Measurements from ENCODE around the gene NT5C3A.

NT5C3A gene

GRCh38 chr7:33075818-33076518, 13.4 kb upstream of the NT5C3A start:
- DNase-seq, result no peak

- no peak for DNase-seq
These were observed 10.7 kb upstream of the NT5C3A start for GRCh38 chr7:33073243-33073642.

GRCh38 chr7:33072471-33072870, 9.9 kb upstream of the NT5C3A start:
- DNase-seq, result no peak

- no peak for DNase-seq
These were observed 8.3 kb upstream of the NT5C3A start for GRCh38 chr7:33070831-33071230.

- DNase-seq, result no peak
These were observed 7.7 kb upstream of the NT5C3A start for GRCh38 chr7:33070277-33070676.

- DNase-seq, result no peak
These were observed 5.3 kb upstream of the NT5C3A start for GRCh38 chr7:33067921-33068320.

GRCh38 chr7:33066771-33067170, 4.2 kb upstream of the NT5C3A start:
- DNase-seq, result no peak

GRCh38 chr7:33065981-33066380, 3.4 kb upstream of the NT5C3A start:
- no peak for DNase-seq

- DNase-seq, result peak; percentile 99
These were observed 337 bp upstream of the NT5C3A start for GRCh38 chr7:33062782-33063443.

GRCh38 chr7:33061282-33061937, 1.2 kb downstream of the NT5C3A start:
- DNase-seq, result no peak

GRCh38 chr7:33059635-33060034, 2.9 kb downstream of the NT5C3A start:
- DNase-seq, result no peak

- no peak for DNase-seq
These were observed 7.4 kb downstream of the NT5C3A start for GRCh38 chr7:33055158-33055557.

GRCh38 chr7:33054261-33054964, 8.2 kb downstream of the NT5C3A start:
- no peak for DNase-seq

- no peak for DNase-seq
These were observed 8.9 kb downstream of the NT5C3A start for GRCh38 chr7:33053721-33054120.

- no peak for DNase-seq
These were observed 11.8 kb downstream of the NT5C3A start for GRCh38 chr7:33050535-33051318.

GRCh38 chr7:33048704-33049103, 13.9 kb downstream of the NT5C3A start:
- DNase-seq, result no peak

- DNase-seq, result no peak
These were observed 14.3 kb downstream of the NT5C3A start for GRCh38 chr7:33048257-33048656.

- DNase-seq, result no peak
These were observed 17.6 kb downstream of the NT5C3A start for GRCh38 chr7:33044986-33045385.

GRCh38 chr7:33044401-33044718, 18.2 kb downstream of the NT5C3A start:
- DNase-seq, result no peak

- DNase-seq, result no peak
These were observed 18.8 kb downstream of the NT5C3A start for GRCh38 chr7:33043501-33044400.

- DNase-seq, result no peak
These were observed 20.7 kb downstream of the NT5C3A start for GRCh38 chr7:33041631-33042428.
